ENCODE results near the gene SOX1.

SOX1 gene

DNA sequence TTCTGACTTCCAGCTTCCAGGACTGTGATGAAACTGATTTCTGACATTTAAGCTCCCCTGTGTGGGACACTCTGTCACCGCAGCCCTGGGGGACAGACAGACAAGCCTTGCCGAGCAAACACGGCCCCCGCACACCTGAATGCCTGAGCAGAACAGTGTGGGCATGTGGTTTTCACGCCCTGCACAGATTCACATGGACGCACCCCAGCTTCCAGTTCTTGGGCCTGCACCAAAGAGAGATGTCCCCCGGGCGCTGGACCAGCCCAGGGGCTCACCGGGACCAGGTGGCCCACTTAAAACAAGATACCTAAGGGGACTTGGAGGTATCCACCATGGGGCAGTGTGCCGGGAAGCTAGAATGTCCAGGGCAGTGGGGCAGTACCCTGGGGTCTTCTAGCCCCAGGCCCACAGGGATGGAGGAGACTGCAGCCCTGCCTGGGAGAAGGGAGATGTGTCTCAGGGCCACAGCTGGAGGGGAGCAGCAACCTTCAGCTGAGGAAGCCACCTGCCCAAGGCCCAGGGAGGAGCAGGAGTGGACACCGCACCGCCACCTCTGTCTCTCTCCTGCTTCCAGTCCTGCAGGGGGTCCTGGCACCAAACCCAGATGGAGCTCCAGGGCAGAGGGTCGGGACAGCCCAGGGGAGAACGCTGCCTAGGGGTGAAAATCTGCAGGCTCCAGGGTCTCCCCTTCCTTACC lies 50.5 kb downstream of the SOX1 start:
- no peak overlapping the region for H3K23ac ChIP-seq (ENCODE audit: low read length)
- DNase-seq = no peak
- H3K4ac ChIP-seq (ENCODE audit: low read depth, low read length) = no peak overlapping the region
- H3K79me1 ChIP-seq (ENCODE audit: low read length) = no peaks in the 10 kb centered on the region
- no peak overlapping the region for H3K27ac ChIP-seq (ENCODE audit: low read depth, low read length)
- H3K4me2 ChIP-seq (ENCODE audit: low read length) = no peak overlapping the region
- no peaks in the 10 kb centered on the region for H3K36me3 ChIP-seq (ENCODE audit: control insufficient read depth in 1 of 2, insufficient read depth in 2 of 2, low read length in 2 of 2)
- H4K12ac ChIP-seq (ENCODE audit: low read depth, low read length) = no peak overlapping the region
- no peak overlapping the region for H3K4me3 ChIP-seq (ENCODE audit: low read depth, low read length)
- H3K9me3 ChIP-seq (ENCODE audit: insufficient read depth, low read depth, low read length) = peaks cover 4% of the 10 kb centered on the region
- no peak overlapping the region for H3K18ac ChIP-seq (ENCODE audit: low read length)
- H2BK12ac ChIP-seq (ENCODE audit: low read length) = no peak overlapping the region
- no peaks in the 10 kb centered on the region for H3K4me1 ChIP-seq (ENCODE audit: control insufficient read depth in 1 of 2, insufficient read depth in 2 of 2, low read length in 2 of 2)
- H2AFZ ChIP-seq (ENCODE audit: insufficient read depth, low read length, poor library complexity) = no peak overlapping the region
- no CpG with 5 or more reads among the region's 14 CpGs for WGBS (ENCODE audit: extremely low coverage, insufficient coverage, insufficient read length)
- no peak overlapping the region for H2BK5ac ChIP-seq (ENCODE audit: low read depth, low read length, poor library complexity)
- no peak overlapping the region for H4K91ac ChIP-seq (ENCODE audit: low read depth, low read length)
- no peak overlapping the region for H4K8ac ChIP-seq (ENCODE audit: low read depth, low read length)
- H3K14ac ChIP-seq (ENCODE audit: low read length) = no peak overlapping the region
- H2BK120ac ChIP-seq (ENCODE audit: insufficient read depth, low read length, poor library complexity) = no peak overlapping the region
- H2AK5ac ChIP-seq (ENCODE audit: low read length) = no peak overlapping the region
- H3K9ac ChIP-seq (ENCODE audit: low read length) = no peak overlapping the region
- H3K27me3 ChIP-seq (ENCODE audit: insufficient read depth, low read length) = no peaks in the 10 kb centered on the region
- H3K79me2 ChIP-seq (ENCODE audit: control insufficient read depth, insufficient read depth, low read length, poor library complexity) = no peaks in the 10 kb centered on the region

DNA sequence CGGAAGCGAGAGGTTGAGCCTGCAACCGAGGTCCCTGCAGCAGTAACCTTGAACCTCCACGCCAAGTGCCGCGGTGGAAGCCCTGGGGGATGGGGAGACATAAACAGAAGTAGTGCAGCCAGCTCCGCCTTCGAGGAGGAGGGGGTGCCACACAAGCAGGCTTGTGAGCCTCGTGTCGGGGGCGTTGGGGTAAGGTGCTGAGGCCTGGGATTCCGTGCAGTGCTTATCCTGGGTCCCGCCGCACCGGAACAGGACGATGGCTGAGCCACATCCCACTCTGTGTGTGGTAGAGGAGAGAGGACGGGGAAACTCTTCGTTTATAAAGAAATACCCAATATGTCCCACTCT lies 51.0 kb downstream of the SOX1 start:
- Histone ChIP-seq H3K4me1 (ENCODE audit: control insufficient read depth in 1 of 2, insufficient read depth in 2 of 2, low read length in 2 of 2) (no peaks in the 10 kb centered on the region), H3K9me3 (ENCODE audit: insufficient read depth, low read depth, low read length) (peaks cover 4% of the 10 kb centered on the region), H2AK5ac (ENCODE audit: low read length) (no peak overlapping the region), H4K91ac (ENCODE audit: low read depth, low read length) (no peak overlapping the region), H2BK120ac (ENCODE audit: insufficient read depth, low read length, poor library complexity) (no peak overlapping the region), H3K9ac (ENCODE audit: low read length) (no peak overlapping the region), H3K4ac (ENCODE audit: low read depth, low read length) (no peak overlapping the region), H4K8ac (ENCODE audit: low read depth, low read length) (no peak overlapping the region), H3K14ac (ENCODE audit: low read length) (no peak overlapping the region), H3K18ac (ENCODE audit: low read length) (no peak overlapping the region), H4K12ac (ENCODE audit: low read depth, low read length) (no peak overlapping the region), H3K4me2 (ENCODE audit: low read length) (no peak overlapping the region), H3K23ac (ENCODE audit: low read length) (no peak overlapping the region), H2BK12ac (ENCODE audit: low read length) (no peak overlapping the region), H3K27me3 (ENCODE audit: insufficient read depth, low read length) (no peaks in the 10 kb centered on the region), H3K27ac (ENCODE audit: low read depth, low read length) (no peak overlapping the region), H2BK5ac (ENCODE audit: low read depth, low read length, poor library complexity) (no peak overlapping the region), H3K4me3 (ENCODE audit: low read depth, low read length) (no peak overlapping the region), H3K36me3 (ENCODE audit: control insufficient read depth in 1 of 2, insufficient read depth in 2 of 2, low read length in 2 of 2) (no peaks in the 10 kb centered on the region), H2AFZ (ENCODE audit: insufficient read depth, low read length, poor library complexity) (no peak overlapping the region), H3K79me2 (ENCODE audit: control insufficient read depth, insufficient read depth, low read length, poor library complexity) (no peaks in the 10 kb centered on the region), H3K79me1 (ENCODE audit: low read length) (no peaks in the 10 kb centered on the region)
- DNase-seq = no peak
- no CpG with 5 or more reads among the region's 18 CpGs for WGBS (ENCODE audit: extremely low coverage, insufficient coverage, insufficient read length)

DNA sequence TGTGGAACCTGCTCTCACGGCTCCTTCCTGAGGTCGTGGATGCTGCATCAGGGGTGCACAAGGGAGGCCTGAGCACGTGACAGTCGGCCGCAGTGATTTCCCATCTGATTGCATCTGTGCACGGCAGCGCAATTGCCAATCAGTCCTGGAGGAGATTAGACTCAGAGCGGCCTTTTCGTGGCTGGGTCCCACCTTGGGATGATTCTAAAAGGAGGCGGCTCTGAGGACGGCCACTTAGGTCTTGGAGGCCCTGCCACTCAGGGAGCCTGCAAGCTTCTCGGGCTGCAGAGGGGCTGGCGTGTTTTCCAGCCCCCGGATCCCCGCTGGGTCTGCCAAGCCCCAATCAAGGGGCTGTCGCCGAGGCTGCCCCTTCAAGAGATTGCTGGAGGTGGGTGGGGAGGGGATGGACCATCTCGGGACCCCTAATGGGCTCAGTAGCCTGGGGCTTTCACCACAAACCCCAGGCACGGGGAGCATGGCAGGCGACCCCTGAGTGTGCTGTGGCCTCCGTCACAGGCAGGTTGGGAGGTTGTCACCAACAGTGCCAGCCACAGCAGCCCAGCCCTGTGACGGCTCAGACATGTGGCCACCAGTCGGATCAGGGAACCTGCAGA lies 51.6 kb downstream of the SOX1 start:
- DNase-seq = no peak
- Histone ChIP-seq H2BK5ac (ENCODE audit: low read depth, low read length, poor library complexity) (no peak overlapping the region), H2BK120ac (ENCODE audit: insufficient read depth, low read length, poor library complexity) (no peak overlapping the region), H3K27ac (ENCODE audit: low read depth, low read length) (no peak overlapping the region), H3K4me3 (ENCODE audit: low read depth, low read length) (no peak overlapping the region), H3K4me2 (ENCODE audit: low read length) (no peak overlapping the region), H3K79me2 (ENCODE audit: control insufficient read depth, insufficient read depth, low read length, poor library complexity) (no peaks in the 10 kb centered on the region), H3K14ac (ENCODE audit: low read length) (no peak overlapping the region), H3K79me1 (ENCODE audit: low read length) (no peaks in the 10 kb centered on the region), H3K9me3 (ENCODE audit: insufficient read depth, low read depth, low read length) (peaks cover 4% of the 10 kb centered on the region), H2BK12ac (ENCODE audit: low read length) (no peak overlapping the region), H3K36me3 (ENCODE audit: control insufficient read depth in 1 of 2, insufficient read depth in 2 of 2, low read length in 2 of 2) (no peaks in the 10 kb centered on the region), H3K27me3 (ENCODE audit: insufficient read depth, low read length) (no peaks in the 10 kb centered on the region), H4K8ac (ENCODE audit: low read depth, low read length) (no peak overlapping the region), H3K9ac (ENCODE audit: low read length) (no peak overlapping the region), H3K4ac (ENCODE audit: low read depth, low read length) (no peak overlapping the region), H4K12ac (ENCODE audit: low read depth, low read length) (no peak overlapping the region), H3K23ac (ENCODE audit: low read length) (no peak overlapping the region), H2AK5ac (ENCODE audit: low read length) (no peak overlapping the region), H2AFZ (ENCODE audit: insufficient read depth, low read length, poor library complexity) (no peak overlapping the region), H4K91ac (ENCODE audit: low read depth, low read length) (no peak overlapping the region), H3K18ac (ENCODE audit: low read length) (no peak overlapping the region), H3K4me1 (ENCODE audit: control insufficient read depth in 1 of 2, insufficient read depth in 2 of 2, low read length in 2 of 2) (no peaks in the 10 kb centered on the region)
- WGBS (ENCODE audit: extremely low coverage, insufficient coverage, insufficient read length) = no CpG with 5 or more reads among the region's 23 CpGs

GRCh38 chr13:112119192-112120030 lies 52.5 kb downstream of the SOX1 start:
- Histone ChIP-seq H3K4me1 (ENCODE audit: control insufficient read depth in 1 of 2, insufficient read depth in 2 of 2, low read length in 2 of 2) (no peaks in the 10 kb centered on the region), H3K27ac (ENCODE audit: low read depth, low read length) (no peak overlapping the region), H3K36me3 (ENCODE audit: control insufficient read depth in 1 of 2, insufficient read depth in 2 of 2, low read length in 2 of 2) (no peaks in the 10 kb centered on the region), H2BK12ac (ENCODE audit: low read length) (no peak overlapping the region), H3K9me3 (ENCODE audit: insufficient read depth, low read depth, low read length) (peaks cover 4% of the 10 kb centered on the region), H2AFZ (ENCODE audit: insufficient read depth, low read length, poor library complexity) (no peak overlapping the region), H4K8ac (ENCODE audit: low read depth, low read length) (no peak overlapping the region), H3K4ac (ENCODE audit: low read depth, low read length) (no peak overlapping the region), H3K4me2 (ENCODE audit: low read length) (no peak overlapping the region), H3K79me2 (ENCODE audit: control insufficient read depth, insufficient read depth, low read length, poor library complexity) (no peaks in the 10 kb centered on the region), H3K18ac (ENCODE audit: low read length) (no peak overlapping the region), H2AK5ac (ENCODE audit: low read length) (no peak overlapping the region), H4K12ac (ENCODE audit: low read depth, low read length) (no peak overlapping the region), H2BK5ac (ENCODE audit: low read depth, low read length, poor library complexity) (no peak overlapping the region), H2BK120ac (ENCODE audit: insufficient read depth, low read length, poor library complexity) (no peak overlapping the region), H3K4me3 (ENCODE audit: low read depth, low read length) (no peak overlapping the region), H4K91ac (ENCODE audit: low read depth, low read length) (no peak overlapping the region), H3K27me3 (ENCODE audit: insufficient read depth, low read length) (no peaks in the 10 kb centered on the region), H3K14ac (ENCODE audit: low read length) (no peak overlapping the region), H3K23ac (ENCODE audit: low read length) (no peak overlapping the region), H3K9ac (ENCODE audit: low read length) (no peak overlapping the region), H3K79me1 (ENCODE audit: low read length) (no peaks in the 10 kb centered on the region)
- DNase-seq = no peak
- no CpG with 5 or more reads among the region's 14 CpGs for WGBS (ENCODE audit: extremely low coverage, insufficient coverage, insufficient read length)

All from trophoblast cell (in vitro differentiated cells and primary cell).